Keratinocyte (primary cell): ENCODE results near the gene SFXN2.

ENCODE experiments used
- EZH2 ChIP-seq: IDR thresholded peaks from one replicate; pipeline ENCODE4 v1.6.1; 2012; ENCODE audit warnings: inconsistent platforms, mild to moderate bottlenecking, low read length, moderate library complexity
- TF ChIP-seq, protein P1 (sequence below), 3 experiments: IDR thresholded peaks in 1 of 3; conservative IDR thresholded peaks in 1 of 3; optimal IDR thresholded peaks in 1 of 3; 2 replicates in 2 of 3; 3 replicates in 1 of 3; pipeline versions ENCODE3 to v1.5.1; 2011; ENCODE audit warnings: low read length in 3 of 3, mild to moderate bottlenecking in 3 of 3, moderate library complexity in 2 of 3, control low read depth in 1 of 3, inconsistent platforms in 1 of 3; ENCODE audit not compliant: insufficient read depth in 2 of 3; ENCODE audit errors: extremely low read depth in 1 of 3

DNA sequence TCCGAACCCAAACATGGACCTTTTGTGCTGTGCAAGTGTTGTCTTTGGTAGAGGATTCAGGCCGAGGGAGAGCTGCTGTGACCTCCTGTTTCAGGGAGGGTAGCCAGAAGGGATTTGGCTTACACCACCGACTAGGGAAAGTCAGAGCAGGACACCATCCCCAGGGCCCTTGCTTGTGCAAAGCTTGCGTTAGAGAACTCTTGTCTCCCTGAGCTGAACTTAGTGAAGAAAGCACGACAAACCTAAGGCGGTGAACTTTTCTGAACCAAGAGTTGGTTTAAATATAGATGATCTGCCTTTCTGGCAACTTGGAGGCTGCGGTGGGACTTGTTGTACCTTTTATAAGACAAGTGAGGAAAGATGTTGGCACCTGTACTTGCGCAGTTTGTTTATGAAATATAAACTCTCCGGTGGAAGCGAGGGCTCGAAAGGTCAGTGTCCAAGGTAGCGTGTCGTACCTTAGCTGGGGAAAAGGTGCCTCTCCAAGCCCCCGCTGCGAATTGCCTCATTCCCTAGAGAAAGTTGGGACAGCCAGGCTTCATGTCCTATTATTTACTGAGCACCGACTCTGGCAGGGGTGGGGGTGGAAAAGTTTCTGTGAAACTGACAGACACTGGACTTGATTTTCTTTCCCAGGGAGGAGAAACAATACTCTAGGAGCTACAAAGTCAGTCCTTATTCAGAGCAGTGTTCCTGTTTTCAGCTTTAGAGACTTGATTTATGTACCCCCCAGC is 60.9 kb downstream of the SFXN2 start:
- TF ChIP-seq, protein P1, sequence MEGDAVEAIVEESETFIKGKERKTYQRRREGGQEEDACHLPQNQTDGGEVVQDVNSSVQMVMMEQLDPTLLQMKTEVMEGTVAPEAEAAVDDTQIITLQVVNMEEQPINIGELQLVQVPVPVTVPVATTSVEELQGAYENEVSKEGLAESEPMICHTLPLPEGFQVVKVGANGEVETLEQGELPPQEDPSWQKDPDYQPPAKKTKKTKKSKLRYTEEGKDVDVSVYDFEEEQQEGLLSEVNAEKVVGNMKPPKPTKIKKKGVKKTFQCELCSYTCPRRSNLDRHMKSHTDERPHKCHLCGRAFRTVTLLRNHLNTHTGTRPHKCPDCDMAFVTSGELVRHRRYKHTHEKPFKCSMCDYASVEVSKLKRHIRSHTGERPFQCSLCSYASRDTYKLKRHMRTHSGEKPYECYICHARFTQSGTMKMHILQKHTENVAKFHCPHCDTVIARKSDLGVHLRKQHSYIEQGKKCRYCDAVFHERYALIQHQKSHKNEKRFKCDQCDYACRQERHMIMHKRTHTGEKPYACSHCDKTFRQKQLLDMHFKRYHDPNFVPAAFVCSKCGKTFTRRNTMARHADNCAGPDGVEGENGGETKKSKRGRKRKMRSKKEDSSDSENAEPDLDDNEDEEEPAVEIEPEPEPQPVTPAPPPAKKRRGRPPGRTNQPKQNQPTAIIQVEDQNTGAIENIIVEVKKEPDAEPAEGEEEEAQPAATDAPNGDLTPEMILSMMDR (optimal IDR thresholded peaks at IDR 0.05 in 1 of 3, IDR thresholded peaks at IDR 0.05 in 1 of 3, conservative IDR thresholded peaks at IDR 0.05 in 1 of 3; ENCODE audit: extremely low read depth in 1 of 3, insufficient read depth in 2 of 3, low read length in 3 of 3), result no peak
- no peak for TF ChIP-seq EZH2
